Measurements from ENCODE around the gene LIMA1. TPM values are rescaled to one million over a fixed set of nuclear protein-coding genes. Genes with fewer than 3 reads are reported as not detected.

LIMA1 gene
- total RNA-seq, 2 donors from 2014 or later = 20.1 to 26.0 TPM

DNA sequence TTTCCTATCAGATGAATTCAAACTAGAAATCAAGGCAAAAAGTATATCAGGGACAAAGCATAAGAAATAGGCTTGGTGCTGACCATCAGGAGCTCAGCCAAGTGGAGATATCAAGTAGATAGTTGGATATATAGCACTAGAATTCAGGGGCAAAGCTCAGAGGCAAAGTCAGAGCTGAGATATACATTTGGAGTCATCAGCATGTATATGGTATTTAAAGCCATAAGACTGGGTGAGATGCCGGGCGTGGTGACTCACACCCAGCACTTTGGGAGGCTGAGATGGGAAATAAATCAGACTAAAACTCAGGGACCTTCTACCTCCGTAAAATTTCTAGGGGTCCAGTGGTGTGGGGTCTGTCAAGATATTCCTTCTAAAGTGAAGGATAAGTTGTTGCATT is 38.9 kb upstream of the LIMA1 start:
- H3K36me3 Mint-ChIP-seq (ENCODE audit: low read depth) = no peaks in the 10 kb centered on the region
- 85 to 94% methylated on average over 2 to 3 of the region's 3 CpGs for WGBS, 2 experiments (ENCODE audit: insufficient coverage in 1 of 2, insufficient read length in 1 of 2)
- no peak overlapping the region for H3K4me3 Mint-ChIP-seq
- H3K9me3 Mint-ChIP-seq = no peaks in the 10 kb centered on the region
- no peaks in the 10 kb centered on the region for H3K27me3 Mint-ChIP-seq (ENCODE audit: insufficient read depth)
- TF ChIP-seq CTCF (conservative IDR thresholded peaks at IDR 0.05) = no peak
- no peak overlapping the region for H3K27ac ChIP-seq (ENCODE audit: low read depth, low read length)
- H3K4me1 Mint-ChIP-seq = no peaks in the 10 kb centered on the region
- H3K27me3 ChIP-seq (ENCODE audit: control insufficient read depth, insufficient read depth, low read length, poor library complexity, severe bottlenecking) = no peaks in the 10 kb centered on the region
- H3K4me1 ChIP-seq (ENCODE audit: control insufficient read depth, insufficient read depth, low read length) = no peaks in the 10 kb centered on the region
- no peak overlapping the region for H3K4me3 ChIP-seq (ENCODE audit: low read length)
- H3K9me3 ChIP-seq (ENCODE audit: control insufficient read depth, low read length) = no peaks in the 10 kb centered on the region
- H3K27ac Mint-ChIP-seq = no peak overlapping the region
- H3K9ac ChIP-seq (ENCODE audit: extremely low read depth, low read length, poor library complexity, severe bottlenecking) = no peak overlapping the region
- no peaks in the 10 kb centered on the region for H3K36me3 ChIP-seq (ENCODE audit: control insufficient read depth, insufficient read depth, low read length)
- DNase-seq = peak; percentile 23

DNA sequence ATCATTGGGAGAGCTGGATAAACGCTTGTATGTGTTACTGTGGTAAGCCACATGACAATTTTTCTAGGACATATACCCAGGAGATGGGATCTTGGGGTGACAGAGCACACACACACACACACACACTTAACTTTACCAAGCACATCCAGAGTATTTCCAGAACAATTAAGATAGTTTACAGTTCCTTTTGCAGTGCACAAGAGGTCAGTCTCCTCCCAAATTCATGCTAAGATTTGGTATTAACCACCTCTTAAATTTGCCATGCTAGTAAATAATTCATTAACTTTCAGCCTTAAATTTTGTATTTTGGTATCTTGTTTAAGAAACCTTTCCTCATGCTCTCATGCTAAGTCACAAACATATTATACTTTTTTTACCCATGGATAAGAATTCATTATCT is 33.9 kb upstream of the LIMA1 start:
- no peak for TF ChIP-seq CTCF (conservative IDR thresholded peaks at IDR 0.05)
- H3K27me3 Mint-ChIP-seq (ENCODE audit: insufficient read depth) = no peaks in the 10 kb centered on the region
- H3K9me3 Mint-ChIP-seq = no peaks in the 10 kb centered on the region
- no peak overlapping the region for H3K4me3 ChIP-seq (ENCODE audit: low read length)
- DNase-seq = no peak
- H3K27ac Mint-ChIP-seq = no peak overlapping the region
- no peaks in the 10 kb centered on the region for H3K36me3 ChIP-seq (ENCODE audit: control insufficient read depth, insufficient read depth, low read length)
- no peak overlapping the region for H3K27ac ChIP-seq (ENCODE audit: low read depth, low read length)
- H3K36me3 Mint-ChIP-seq (ENCODE audit: low read depth) = no peaks in the 10 kb centered on the region
- no peaks in the 10 kb centered on the region for H3K27me3 ChIP-seq (ENCODE audit: control insufficient read depth, insufficient read depth, low read length, poor library complexity, severe bottlenecking)
- H3K9ac ChIP-seq (ENCODE audit: extremely low read depth, low read length, poor library complexity, severe bottlenecking) = no peak overlapping the region
- 80% methylated on average over 1 of the region's 1 CpG; no CpG with 5 or more reads in 1 of the 2 experiments for WGBS, 2 experiments (ENCODE audit: insufficient coverage in 1 of 2, insufficient read length in 1 of 2)
- H3K9me3 ChIP-seq (ENCODE audit: control insufficient read depth, low read length) = no peaks in the 10 kb centered on the region
- H3K4me1 Mint-ChIP-seq = no peaks in the 10 kb centered on the region
- H3K4me1 ChIP-seq (ENCODE audit: control insufficient read depth, insufficient read depth, low read length) = no peaks in the 10 kb centered on the region
- H3K4me3 Mint-ChIP-seq = no peak overlapping the region

GRCh38 chr12:50315803-50316202 is 32.5 kb upstream of the LIMA1 start:
- no peak overlapping the region for H3K27ac Mint-ChIP-seq
- 97 to 100% methylated on average over 5 to 9 of the region's 9 CpGs for WGBS, 2 experiments (ENCODE audit: insufficient coverage in 1 of 2, insufficient read length in 1 of 2)

More at GRCh38 chr12:50315803-50316202, 32.5 kb upstream of the LIMA1 start:
- H3K27ac ChIP-seq (ENCODE audit: low read depth, low read length) = no peak overlapping the region
- DNase-seq = no peak
- Mint-ChIP-seq H3K36me3 (ENCODE audit: low read depth) (no peaks in the 10 kb centered on the region), H3K4me3 (no peak overlapping the region), H3K27me3 (ENCODE audit: insufficient read depth) (no peaks in the 10 kb centered on the region), H3K9me3 (no peaks in the 10 kb centered on the region), H3K4me1 (no peaks in the 10 kb centered on the region)
- no peaks in the 10 kb centered on the region for H3K9me3 ChIP-seq (ENCODE audit: control insufficient read depth, low read length)
- H3K36me3 ChIP-seq (ENCODE audit: control insufficient read depth, insufficient read depth, low read length) = no peaks in the 10 kb centered on the region
- no peaks in the 10 kb centered on the region for H3K27me3 ChIP-seq (ENCODE audit: control insufficient read depth, insufficient read depth, low read length, poor library complexity, severe bottlenecking)
- H3K4me1 ChIP-seq (ENCODE audit: control insufficient read depth, insufficient read depth, low read length) = no peaks in the 10 kb centered on the region
- no peak overlapping the region for H3K9ac ChIP-seq (ENCODE audit: extremely low read depth, low read length, poor library complexity, severe bottlenecking)
- TF ChIP-seq CTCF (conservative IDR thresholded peaks at IDR 0.05) = no peak
- H3K4me3 ChIP-seq (ENCODE audit: low read length) = no peak overlapping the region
